Right ventricle myocardium superior (tissue), 1 donor: ENCODE measurements around the gene BTNL2. TPM values are rescaled to one million over a fixed set of nuclear protein-coding genes. Genes with fewer than 3 reads are reported as not detected.
"Not testable (repeated sequence)": the region's sequence is repeated elsewhere in the genome, so short reads cannot be mapped to it uniquely, and the experiment has no call there.

Experiments used
- ATAC-seq: fragments of 200-7000 bp; cut with Tn5 transposase; one replicate; pipeline ENCODE4 v1.9.1; 2020; ENCODE audit warnings: mild to moderate bottlenecking; ENCODE audit not compliant: poor library complexity
- DNase-seq: peaks from one replicate; pipeline ENCODE4 v3.0.0-alpha.2; 2020
- intact Hi-C: fragments of 100-400 bp; cut with DNase I; formaldehyde crosslinking; loops from one replicate; pipeline ENCODE4 v1.11.2; 2022
- total RNA-seq: library from RNA; stranded (reverse); fragmentation: NEBNext Ultra II Directional; extraction: Animal tissue kit (Norgen Biotek cat#: 25700); gene quantifications from one replicate; pipeline ENCODE4 v1.2.1, GENCODE V29; 2021
- donor health status: DM: no; HTN: yes; CAD: no; lungs with severe emphysema.

The BTNL2 gene
- total RNA-seq, 1 donor from 2014 or later: not detected

- intact Hi-C loops: no loop called here
- ATAC-seq (no peak), DNase-seq (no peak)
Observed at GRCh38 chr6:32382757-32383420, 24.1 kb downstream of the BTNL2 start.

GRCh38 chr6:32379545-32379944 is 27.4 kb downstream of the BTNL2 start:
- DNase-seq (no peak), ATAC-seq (no peak)
- intact Hi-C loops: no loop called here

- ATAC-seq: no peak
- intact Hi-C loops: no loop called here
- no peak for DNase-seq
Observed at GRCh38 chr6:32375739-32376529, 31.0 kb downstream of the BTNL2 start.

- intact Hi-C loops: no loop called here
- no peak for ATAC-seq
- DNase-seq: no peak
Observed at GRCh38 chr6:32371803-32372202, 35.2 kb downstream of the BTNL2 start, which contains the start of gene TSBP1. TSS of gene TSBP1 (minus strand) at chr6:32371903. CDS start at chr6:32371706, 197 bp downstream.

GRCh38 chr6:32371229-32371628 is 35.8 kb downstream of the BTNL2 start:
- ATAC-seq (no peak), DNase-seq (no peak)
- intact Hi-C loops: no loop called here

- DNase-seq (no peak), ATAC-seq (no peak)
- intact Hi-C loops: no loop called here
Observed at GRCh38 chr6:32370505-32370904, 36.5 kb downstream of the BTNL2 start.

GRCh38 chr6:32369660-32370059 is 37.3 kb downstream of the BTNL2 start:
- intact Hi-C loops: no loop called here
- ATAC-seq: no peak
- DNase-seq: no peak

- ATAC-seq: no peak
- no peak for DNase-seq
- intact Hi-C loops: no loop called here
Observed at GRCh38 chr6:32367644-32368043, 39.3 kb downstream of the BTNL2 start.

- DNase-seq, intact Hi-C loops, ATAC-seq: not testable (repeated sequence)
Observed at GRCh38 chr6:32359225-32359624, 47.8 kb downstream of the BTNL2 start.

- intact Hi-C loops, DNase-seq, ATAC-seq: not testable (repeated sequence)
Observed at GRCh38 chr6:32358548-32358947, 48.4 kb downstream of the BTNL2 start.

GRCh38 chr6:32355018-32355417 is 52.0 kb downstream of the BTNL2 start:
- ATAC-seq: no peak
- intact Hi-C loops: no loop called here
- no peak for DNase-seq

- intact Hi-C loops: no loop called here
- ATAC-seq (no peak), DNase-seq (no peak)
Observed at GRCh38 chr6:32353348-32353747, 53.6 kb downstream of the BTNL2 start.

Other genes starting within 250 kb of the BTNL2 start
- gene EGFL8, start 242.6 kb downstream of the BTNL2 start, total RNA-seq: 6.1 TPM
- 44.2 TPM for gene AGPAT1, start 231.1 kb downstream of the BTNL2 start, total RNA-seq
- 94.6 TPM for gene RNF5, start 228.8 kb downstream of the BTNL2 start, total RNA-seq
- gene AGER, start 222.9 kb downstream of the BTNL2 start, total RNA-seq: 1.6 TPM
- 39.1 TPM for gene PBX2, start 217.0 kb downstream of the BTNL2 start, total RNA-seq
- gene GPSM3, start 214.5 kb downstream of the BTNL2 start, total RNA-seq: 4.1 TPM
- 22.4 TPM for gene NOTCH4, start 183.1 kb downstream of the BTNL2 start, total RNA-seq
- gene TSBP1, start 35.3 kb downstream of the BTNL2 start, total RNA-seq: not detected
- 82.4 TPM for gene HLA-DRA, start 32.7 kb upstream of the BTNL2 start, total RNA-seq
- gene HLA-DRB5, start 123.1 kb upstream of the BTNL2 start, total RNA-seq: 17.7 TPM
- gene HLA-DRB1, start 182.7 kb upstream of the BTNL2 start, total RNA-seq: 27.5 TPM
- 5.5 TPM for gene HLA-DQA1, start 230.2 kb upstream of the BTNL2 start, total RNA-seq